ENCODE measurements around the gene MRO. TPM values are rescaled to one million over a fixed set of nuclear protein-coding genes. Genes with fewer than 3 reads are reported as not detected.

Gene MRO
- 0.59 and 1.8 TPM in 2 replicates for total RNA-seq

DNA sequence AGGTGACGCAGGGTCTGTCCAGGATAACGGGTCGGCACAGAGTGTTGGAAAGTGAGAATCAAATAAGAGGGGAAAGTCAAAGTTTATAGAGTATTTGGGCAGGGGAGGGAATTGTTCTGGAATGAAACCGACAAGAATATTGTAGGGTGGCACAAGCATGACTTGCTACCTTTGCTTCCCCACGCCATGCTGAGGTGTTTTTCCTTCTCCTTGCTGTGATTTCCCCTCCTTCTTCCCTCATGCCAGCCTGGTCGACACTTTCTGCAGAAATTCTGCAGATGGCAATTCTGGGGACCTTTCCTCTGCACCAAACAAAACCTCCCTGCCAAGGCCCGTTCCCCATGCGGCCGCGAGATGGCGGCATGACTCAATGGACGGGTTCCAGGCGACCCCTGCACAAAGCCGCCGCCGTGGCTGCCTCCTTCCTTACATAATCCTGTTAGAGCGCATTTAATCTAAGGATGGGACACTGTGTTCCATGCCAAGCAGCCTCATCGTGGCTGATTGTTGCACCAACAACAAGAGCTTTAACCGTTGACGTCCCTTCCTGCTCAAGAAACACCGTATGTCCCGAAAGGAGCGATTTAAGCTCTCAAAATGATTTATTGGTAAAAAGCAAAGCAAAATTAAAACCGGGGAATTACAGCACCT is at the start of gene MRO:
Gene MRO (minus strand): TSS at position 289 of the 651 bp plus-strand sequence. CDS start 10,616 bp downstream, outside the sequence.
- no peak within 1 kb of the TSS for H3K27ac ChIP-seq (ENCODE audit: low read depth, low read length)
- H3K9me3 ChIP-seq (ENCODE audit: low read depth, low read length), result no peaks in the 10 kb centered on the region
- peaks cover 4% of the 10 kb centered on the region for H3K27me3 ChIP-seq (ENCODE audit: insufficient read depth, low read length)
- peak; percentile 81 for DNase-seq (ENCODE audit: insufficient read length, low spot score, missing footprints)
- TF ChIP-seq, protein P1, sequence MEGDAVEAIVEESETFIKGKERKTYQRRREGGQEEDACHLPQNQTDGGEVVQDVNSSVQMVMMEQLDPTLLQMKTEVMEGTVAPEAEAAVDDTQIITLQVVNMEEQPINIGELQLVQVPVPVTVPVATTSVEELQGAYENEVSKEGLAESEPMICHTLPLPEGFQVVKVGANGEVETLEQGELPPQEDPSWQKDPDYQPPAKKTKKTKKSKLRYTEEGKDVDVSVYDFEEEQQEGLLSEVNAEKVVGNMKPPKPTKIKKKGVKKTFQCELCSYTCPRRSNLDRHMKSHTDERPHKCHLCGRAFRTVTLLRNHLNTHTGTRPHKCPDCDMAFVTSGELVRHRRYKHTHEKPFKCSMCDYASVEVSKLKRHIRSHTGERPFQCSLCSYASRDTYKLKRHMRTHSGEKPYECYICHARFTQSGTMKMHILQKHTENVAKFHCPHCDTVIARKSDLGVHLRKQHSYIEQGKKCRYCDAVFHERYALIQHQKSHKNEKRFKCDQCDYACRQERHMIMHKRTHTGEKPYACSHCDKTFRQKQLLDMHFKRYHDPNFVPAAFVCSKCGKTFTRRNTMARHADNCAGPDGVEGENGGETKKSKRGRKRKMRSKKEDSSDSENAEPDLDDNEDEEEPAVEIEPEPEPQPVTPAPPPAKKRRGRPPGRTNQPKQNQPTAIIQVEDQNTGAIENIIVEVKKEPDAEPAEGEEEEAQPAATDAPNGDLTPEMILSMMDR (IDR thresholded peaks at IDR 0.05; ENCODE audit: extremely low read depth, low read depth, low read length), result peak; percentile 89
- H3K4me2 ChIP-seq (ENCODE audit: insufficient read depth, low read length), result peak within 1 kb of the TSS; percentile 83
- H4K20me1 ChIP-seq (ENCODE audit: insufficient read depth, low read length), result no peaks in the 10 kb centered on the region
- H3K79me2 ChIP-seq (ENCODE audit: insufficient read depth, low read length), result no peaks in the 10 kb centered on the region
- peaks cover 13% of the 10 kb centered on the region for H3K4me1 ChIP-seq (ENCODE audit: insufficient read depth, low read length)
- peak within 1 kb of the TSS; percentile 65 for H3K4me3 ChIP-seq (ENCODE audit: insufficient read depth, low read length)
- H3K36me3 ChIP-seq (ENCODE audit: insufficient read depth, low read length), result no peaks in the 10 kb centered on the region
- peak within 1 kb of the TSS; percentile 85 for H2AFZ ChIP-seq (ENCODE audit: low read length)

DNA sequence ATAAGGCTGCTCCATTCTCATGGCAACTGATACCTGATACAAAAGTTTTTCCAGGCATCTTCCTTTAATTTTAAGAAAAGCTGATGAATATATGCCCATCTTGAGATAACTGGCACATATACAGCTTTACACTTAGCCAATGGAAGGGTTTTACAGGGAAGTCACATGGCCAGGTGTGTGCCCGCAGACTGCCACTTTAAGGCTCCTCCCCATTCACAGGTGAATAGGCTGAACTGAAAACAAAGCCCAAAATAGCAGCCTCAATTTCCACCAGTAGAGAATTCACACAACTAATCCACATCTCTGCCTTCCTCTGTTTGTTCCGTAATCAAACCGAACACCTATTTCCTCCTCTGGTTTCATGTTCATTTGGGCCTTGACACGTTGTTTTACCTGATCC is 49.3 kb upstream of the MRO start:
- Histone ChIP-seq H3K4me3 (ENCODE audit: insufficient read depth, low read length) (no peak overlapping the region), H4K20me1 (ENCODE audit: insufficient read depth, low read length) (no peaks in the 10 kb centered on the region), H3K27ac (ENCODE audit: low read depth, low read length) (no peak overlapping the region), H3K79me2 (ENCODE audit: insufficient read depth, low read length) (no peaks in the 10 kb centered on the region), H3K27me3 (ENCODE audit: insufficient read depth, low read length) (no peaks in the 10 kb centered on the region), H3K4me1 (ENCODE audit: insufficient read depth, low read length) (peaks cover 17% of the 10 kb centered on the region), H3K4me2 (ENCODE audit: insufficient read depth, low read length) (no peak overlapping the region), H3K36me3 (ENCODE audit: insufficient read depth, low read length) (no peaks in the 10 kb centered on the region), H3K9me3 (ENCODE audit: low read depth, low read length) (no peaks in the 10 kb centered on the region), H2AFZ (ENCODE audit: low read length) (no peak overlapping the region)
- TF ChIP-seq, protein P1 (IDR thresholded peaks at IDR 0.05; ENCODE audit: extremely low read depth, low read depth, low read length), result no peak
- DNase-seq (ENCODE audit: insufficient read length, low spot score, missing footprints), result no peak

DNA sequence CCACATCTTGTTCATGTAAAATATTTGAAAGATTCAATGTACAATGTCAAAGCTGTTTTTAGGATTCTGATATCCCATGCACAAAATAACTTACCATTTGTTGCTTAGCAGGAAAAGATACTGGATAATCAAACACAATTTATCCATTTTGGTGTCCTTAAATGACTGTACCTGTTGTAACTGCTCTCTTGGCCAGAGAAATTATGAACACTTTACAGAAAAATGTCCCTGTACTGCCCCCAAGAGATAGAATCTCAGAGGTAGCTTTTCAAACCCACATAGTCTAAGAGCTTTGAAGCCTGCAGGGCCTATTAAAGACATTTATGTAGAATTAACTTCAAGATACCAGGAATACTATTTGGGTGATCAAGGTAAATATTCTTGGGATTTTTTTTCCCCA is 46.9 kb upstream of the MRO start:
- no peaks in the 10 kb centered on the region for H3K27me3 ChIP-seq (ENCODE audit: insufficient read depth, low read length)
- DNase-seq (ENCODE audit: insufficient read length, low spot score, missing footprints), result no peak
- H3K4me2 ChIP-seq (ENCODE audit: insufficient read depth, low read length), result no peak overlapping the region
- H3K4me3 ChIP-seq (ENCODE audit: insufficient read depth, low read length), result no peak overlapping the region
- no peaks in the 10 kb centered on the region for H4K20me1 ChIP-seq (ENCODE audit: insufficient read depth, low read length)
- H3K4me1 ChIP-seq (ENCODE audit: insufficient read depth, low read length), result peaks cover 17% of the 10 kb centered on the region
- no peak overlapping the region for H2AFZ ChIP-seq (ENCODE audit: low read length)
- no peaks in the 10 kb centered on the region for H3K9me3 ChIP-seq (ENCODE audit: low read depth, low read length)
- H3K36me3 ChIP-seq (ENCODE audit: insufficient read depth, low read length), result no peaks in the 10 kb centered on the region
- H3K27ac ChIP-seq (ENCODE audit: low read depth, low read length), result no peak overlapping the region
- no peaks in the 10 kb centered on the region for H3K79me2 ChIP-seq (ENCODE audit: insufficient read depth, low read length)
- TF ChIP-seq, protein P1 (IDR thresholded peaks at IDR 0.05; ENCODE audit: extremely low read depth, low read depth, low read length), result peak; percentile 24

DNA sequence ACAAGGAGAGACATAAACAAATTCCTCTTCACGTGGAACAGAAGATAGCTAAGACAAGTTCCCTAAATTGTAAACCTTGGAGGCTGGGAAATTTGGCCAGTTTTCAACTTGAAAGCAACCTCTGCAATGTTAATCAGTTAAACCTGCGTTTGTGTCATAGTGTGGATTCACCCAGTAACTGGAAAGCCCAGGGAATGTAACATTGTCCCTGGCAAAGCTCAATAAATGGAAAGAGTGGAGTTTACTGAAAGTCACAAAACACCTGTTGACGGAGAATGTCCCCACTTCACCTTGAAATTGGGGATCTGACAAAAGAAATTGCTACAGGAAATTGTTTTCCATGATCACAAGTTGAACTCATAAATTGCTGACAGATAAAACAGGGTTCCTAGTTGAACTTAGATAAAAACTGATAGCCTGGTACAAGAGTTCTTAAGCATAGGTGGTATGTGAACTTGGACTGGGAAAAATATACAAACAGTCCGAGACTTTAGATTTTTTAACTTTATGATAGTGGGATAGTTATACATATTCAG is 44.1 kb upstream of the MRO start:
- H3K27me3 ChIP-seq (ENCODE audit: insufficient read depth, low read length), result no peaks in the 10 kb centered on the region
- no peak for DNase-seq (ENCODE audit: insufficient read length, low spot score, missing footprints)
- no peak overlapping the region for H3K27ac ChIP-seq (ENCODE audit: low read depth, low read length)
- no peaks in the 10 kb centered on the region for H3K79me2 ChIP-seq (ENCODE audit: insufficient read depth, low read length)
- H3K4me3 ChIP-seq (ENCODE audit: insufficient read depth, low read length), result no peak overlapping the region
- no peaks in the 10 kb centered on the region for H4K20me1 ChIP-seq (ENCODE audit: insufficient read depth, low read length)
- no peak overlapping the region for H3K4me2 ChIP-seq (ENCODE audit: insufficient read depth, low read length)
- H3K9me3 ChIP-seq (ENCODE audit: low read depth, low read length), result no peaks in the 10 kb centered on the region
- no peak overlapping the region for H2AFZ ChIP-seq (ENCODE audit: low read length)
- H3K4me1 ChIP-seq (ENCODE audit: insufficient read depth, low read length), result peaks cover 7% of the 10 kb centered on the region
- TF ChIP-seq, protein P1 (IDR thresholded peaks at IDR 0.05; ENCODE audit: extremely low read depth, low read depth, low read length), result no peak
- no peaks in the 10 kb centered on the region for H3K36me3 ChIP-seq (ENCODE audit: insufficient read depth, low read length)

All from osteoblast (primary cell).